Nucleus accumbens (tissue), 56 donors: ENCODE data around the gene RNF225.
"Not testable (repeated sequence)": the region's sequence is repeated elsewhere in the genome, so short reads cannot be mapped to it uniquely, and the experiment has no call there.

ENCODE experiments used
- DNase-seq, 56 donors: peaks; one replicate each; lab custom pipeline; 2025; lab: John Stamatoyannopoulos, UW

RNF225 gene

DNA sequence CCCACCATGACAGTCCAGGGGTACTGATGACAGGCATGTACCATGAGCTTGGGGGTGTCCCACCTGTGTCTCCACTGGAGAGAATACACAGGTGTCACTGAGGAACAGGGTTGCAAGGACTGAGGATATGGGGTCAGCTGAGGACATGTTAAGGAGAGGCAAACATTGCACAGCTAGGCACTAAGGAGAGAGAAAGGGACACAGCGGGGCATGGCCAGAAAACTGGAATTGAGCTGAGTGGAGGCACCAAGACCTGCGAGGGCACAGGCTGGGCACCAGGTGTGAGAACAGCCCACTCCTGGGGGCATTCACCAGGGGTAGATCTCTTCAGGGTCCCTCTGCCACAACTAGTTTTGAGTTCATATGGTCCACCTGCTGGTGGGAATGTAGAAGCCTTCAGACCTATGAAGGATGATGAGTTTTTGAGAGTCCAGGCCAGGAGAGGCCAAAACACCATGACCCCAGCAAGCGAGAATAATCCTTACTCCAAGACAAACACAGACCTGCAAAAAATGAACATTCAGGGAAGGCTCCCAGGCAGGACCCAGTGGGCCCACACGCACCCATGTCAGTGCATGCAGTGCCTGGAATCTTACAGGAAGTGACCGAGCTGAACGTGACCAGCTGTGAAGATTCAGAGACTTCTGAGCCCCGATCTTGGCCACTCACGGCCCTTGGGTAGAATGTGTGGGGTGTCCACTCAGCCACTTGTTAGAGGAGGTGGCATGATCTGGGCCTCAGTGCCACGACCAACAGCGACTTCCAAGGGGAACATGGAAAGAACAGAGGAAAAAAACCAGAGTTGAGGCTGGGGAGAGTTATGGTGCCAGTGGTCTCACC is 11.6 kb downstream of the RNF225 start:
- no peak for DNase-seq

DNA sequence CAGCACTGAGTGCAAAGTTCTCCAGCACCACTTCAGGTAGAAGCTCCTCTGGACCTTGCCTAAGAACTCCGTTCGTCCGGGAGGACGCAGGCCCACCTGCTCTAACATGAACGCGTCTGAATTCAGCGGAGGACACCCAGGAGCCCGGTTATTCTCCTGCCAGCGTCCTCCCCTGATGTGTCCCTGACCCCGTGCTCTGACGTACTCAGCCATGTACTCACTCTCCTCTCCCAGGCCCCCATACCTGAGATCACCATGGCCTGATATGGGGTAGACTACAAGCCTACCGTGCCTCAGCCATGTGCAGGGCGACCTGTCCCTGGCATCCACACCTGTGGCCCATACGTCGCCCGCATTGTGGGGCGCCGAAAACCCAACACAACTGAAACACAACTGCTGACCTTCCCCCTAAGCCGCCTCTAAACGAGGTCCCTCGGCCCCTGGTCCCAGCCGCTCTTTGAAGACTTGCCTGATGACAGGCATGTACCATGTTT is 12.2 kb downstream of the RNF225 start:
- DNase-seq, result peak in 1 of 56 donors; percentile 47

DNA sequence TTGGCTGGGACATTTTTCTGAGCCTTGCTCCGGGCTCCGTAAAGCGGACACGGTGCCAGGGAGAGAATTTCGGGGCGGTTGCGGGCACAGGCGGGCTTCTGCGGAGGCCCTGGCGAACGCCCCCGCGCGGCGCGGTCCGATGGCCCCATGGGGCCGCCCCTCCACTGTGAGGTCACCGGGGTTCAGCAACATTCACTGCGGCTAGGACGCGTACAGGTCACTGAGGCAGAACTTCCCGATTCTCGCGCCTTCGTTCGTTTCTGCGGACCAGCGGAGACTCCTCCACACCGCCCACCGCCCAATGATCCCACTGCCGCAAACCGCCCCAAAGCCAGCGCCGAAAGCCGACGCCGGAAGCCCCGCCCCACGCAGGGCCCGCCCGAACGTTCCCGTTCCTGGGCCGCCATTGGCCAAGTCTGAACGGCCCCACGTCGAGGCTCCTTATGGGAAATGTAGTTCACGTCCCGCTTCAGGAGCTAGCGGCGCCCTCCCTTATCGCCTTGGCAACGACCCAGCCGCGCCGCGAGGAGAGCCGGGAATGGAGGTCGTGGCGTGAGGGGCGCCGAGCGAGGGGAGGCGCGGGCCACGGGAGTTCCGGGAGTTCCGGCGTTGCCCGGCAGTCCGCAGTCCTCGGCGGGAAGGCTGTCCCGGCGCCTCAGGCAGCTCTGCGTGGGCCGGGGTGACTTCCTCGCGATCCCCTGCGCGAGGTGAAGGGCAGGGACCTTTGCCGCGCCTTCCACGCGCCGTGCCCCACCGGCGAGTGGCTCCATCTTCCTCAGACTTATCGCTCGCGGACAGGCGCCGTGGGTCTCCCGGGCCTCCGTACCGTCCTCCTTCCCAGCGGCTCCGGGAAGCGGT is 12.9 kb downstream of the RNF225 start, which contains the start of gene ZNF584:
Gene ZNF584, plus strand, starts transcription at position 498 of the 858 bp plus-strand sequence. CDS start 499 bp downstream, outside the sequence.
- peak; percentile 49 to 98 (median 93) for DNase-seq

DNA sequence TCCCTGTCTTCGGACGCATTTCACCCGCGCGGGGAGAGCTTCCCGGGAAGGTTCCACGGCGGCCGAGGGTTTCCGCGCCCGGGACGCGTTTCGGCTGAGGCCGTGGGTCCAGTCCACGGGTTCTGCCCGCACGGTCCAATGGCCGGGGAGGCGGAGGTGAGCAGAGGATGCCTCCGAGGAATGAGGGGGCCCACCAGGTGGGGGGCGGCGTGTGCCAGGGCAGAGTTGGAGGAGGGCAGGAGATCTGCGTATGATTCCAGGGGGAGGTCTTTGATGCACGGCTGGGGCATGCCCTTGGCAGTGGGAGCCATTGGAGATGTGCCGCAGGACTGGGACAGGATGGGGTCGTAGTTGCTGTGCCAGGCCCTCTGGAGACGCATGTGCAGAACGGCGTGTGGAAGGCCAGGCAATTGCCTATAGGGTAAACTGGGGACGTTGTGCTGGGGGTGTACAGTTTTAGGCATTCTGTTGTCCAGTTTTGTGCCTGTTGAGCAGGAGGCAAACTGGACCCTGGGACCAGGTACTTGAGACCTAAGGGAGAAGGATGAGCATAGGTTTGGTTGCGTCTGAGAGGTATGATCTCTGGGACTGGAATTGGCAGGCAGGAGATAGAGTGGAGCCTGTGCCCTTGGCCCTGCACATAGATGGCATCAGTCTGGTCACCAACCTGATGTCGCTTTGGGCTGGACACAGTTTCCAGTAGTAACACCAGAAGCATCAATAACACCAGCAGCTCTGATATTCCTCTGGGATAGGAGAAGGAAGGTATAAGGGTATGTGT is 13.7 kb downstream of the RNF225 start:
- peak in 9 of 56 donors; percentile 6 to 44 (median 32) for DNase-seq

DNA sequence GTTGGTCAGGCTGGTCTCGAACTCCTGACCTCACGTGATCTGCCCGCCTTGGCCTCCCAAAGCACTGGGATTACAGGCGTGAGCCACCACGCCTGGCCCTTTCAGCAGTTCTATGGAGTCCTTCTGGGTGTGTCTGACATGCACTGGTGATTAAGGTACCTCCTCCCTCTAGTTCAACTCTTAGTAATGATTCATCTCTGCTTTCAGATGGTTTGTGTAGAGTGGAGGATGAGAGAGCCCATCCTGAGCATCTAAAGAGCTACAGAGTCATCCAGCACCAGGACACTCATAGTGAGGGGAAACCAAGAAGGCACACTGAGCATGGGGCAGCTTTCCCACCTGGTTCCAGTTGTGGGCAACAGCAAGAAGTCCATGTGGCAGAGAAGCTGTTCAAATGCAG is 21.1 kb downstream of the RNF225 start:
- no peak for DNase-seq

DNA sequence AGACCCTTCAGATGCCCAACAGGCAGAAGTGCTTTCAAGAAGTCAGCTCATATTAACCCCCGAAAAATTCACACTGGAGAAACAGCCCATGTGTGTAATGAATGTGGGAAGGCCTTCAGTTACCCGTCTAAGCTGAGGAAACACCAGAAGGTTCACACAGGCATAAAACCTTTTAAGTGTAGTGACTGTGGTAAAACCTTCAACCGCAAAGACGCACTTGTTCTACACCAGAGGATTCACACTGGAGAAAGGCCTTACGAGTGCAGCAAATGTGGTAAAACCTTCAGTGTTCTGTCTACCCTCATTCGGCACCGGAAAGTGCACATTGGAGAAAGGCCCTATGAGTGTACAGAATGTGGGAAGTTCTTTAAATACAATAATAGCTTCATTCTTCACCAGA is 21.6 kb downstream of the RNF225 start:
- no peak for DNase-seq

DNA sequence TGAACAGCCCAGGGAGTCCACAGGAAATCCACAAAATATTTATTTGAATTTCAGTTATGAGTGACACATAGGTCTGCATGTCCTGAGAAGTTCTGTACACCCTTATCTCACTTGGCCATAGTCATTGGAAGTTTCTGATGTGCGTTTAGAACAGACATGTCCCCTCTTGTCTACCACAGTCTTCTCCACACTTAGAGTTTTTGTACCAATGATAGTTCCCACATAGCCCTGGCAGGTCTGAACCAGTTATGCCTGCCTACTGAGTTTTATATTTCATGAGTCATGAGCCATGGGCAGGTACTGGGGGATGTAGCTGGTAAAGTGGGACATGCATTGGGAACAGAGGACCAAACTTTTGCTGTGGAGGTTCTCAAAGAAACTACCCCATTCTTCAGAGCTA is 33.2 kb downstream of the RNF225 start:
- no peak for DNase-seq

DNA sequence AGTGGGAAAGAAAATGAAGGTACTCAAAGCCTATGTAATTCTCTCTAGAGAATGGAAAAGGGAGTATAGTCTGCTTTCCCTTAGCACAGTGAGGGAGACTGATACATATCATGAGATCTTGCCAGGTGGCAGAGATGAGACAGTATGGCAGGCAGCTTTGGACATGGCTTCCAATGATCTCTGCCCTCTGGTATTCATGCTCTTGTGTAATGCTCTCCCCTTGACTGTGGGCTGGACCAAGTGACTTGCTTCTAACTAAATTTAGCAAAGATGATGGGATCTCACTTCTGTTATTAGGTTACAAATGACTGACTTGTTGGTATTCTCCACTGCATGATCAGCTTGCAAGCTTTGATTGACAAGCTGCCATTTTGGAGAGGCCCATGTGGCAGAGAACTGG is 34.3 kb downstream of the RNF225 start:
- DNase-seq, result no peak

DNA sequence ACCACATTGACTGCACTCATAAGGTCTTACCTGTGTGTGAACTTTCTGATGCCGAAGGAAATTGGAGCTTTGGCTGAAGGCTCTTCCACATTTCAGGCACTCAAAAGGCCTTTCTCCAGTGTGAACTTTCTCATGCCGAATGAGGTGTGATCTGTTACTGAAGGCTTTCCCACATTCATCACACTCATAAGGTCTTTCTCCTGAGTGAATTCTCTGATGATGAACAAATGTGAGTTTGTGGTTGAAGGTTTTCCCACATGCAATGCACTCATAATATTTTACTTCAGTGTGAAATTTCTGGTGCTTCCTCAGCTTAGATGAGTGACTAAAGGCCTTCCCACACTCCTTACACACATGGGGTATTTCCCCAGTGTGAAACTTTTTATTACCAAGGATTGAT is 38.8 kb downstream of the RNF225 start:
- DNase-seq, result no peak

DNA sequence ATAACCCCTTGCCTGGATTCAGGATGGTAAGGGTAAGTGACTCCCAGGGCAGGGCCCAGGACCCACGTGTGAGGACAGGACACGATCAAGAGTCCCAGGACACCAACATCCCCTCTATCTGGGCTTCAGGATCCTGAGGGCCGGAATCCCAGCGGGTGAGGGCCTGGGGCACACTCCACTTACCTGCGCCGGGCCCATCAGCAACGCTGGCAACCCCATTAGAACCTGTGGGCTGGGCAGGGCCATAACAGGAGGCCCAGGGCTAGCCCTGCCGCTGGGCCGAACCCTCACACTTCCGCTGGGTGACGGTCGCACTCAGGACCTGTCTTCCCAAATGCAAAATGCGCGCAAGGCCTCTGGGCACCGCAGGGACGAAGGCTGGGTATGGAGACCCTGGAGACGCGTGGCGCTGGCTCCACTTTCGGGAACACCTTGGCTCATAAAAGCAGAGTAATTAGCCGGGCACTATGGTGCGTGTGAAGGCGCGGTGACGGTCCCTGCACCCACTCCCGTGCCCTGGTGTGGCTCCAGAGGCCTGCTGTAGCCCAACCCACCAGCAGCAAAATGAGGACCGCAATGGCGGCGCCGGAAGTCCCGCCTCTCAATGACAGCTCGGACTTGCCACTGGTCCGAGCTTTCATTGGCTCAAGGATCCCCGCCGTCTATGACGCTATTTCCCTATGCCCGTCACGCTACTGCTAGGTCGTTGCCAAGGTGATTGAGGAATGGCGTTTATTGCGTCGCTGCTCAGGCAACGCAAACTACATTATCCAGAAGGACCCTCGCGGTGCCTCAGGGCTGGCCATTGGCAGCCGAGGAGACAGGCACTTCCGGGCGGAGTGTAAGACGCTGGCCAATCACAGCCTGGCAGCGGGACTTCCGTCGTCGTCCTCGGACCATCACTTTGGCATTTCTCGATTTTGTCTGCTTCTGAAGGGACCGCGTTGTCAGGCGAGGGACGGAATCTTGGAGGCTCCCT is 44.4 kb downstream of the RNF225 start, which contains the start of gene ZNF132:
Gene ZNF132, minus strand, starts transcription at position 578 of the 979 bp plus-strand sequence. Its CDS starts 332 bp downstream, at position 246.
- DNase-seq, result peak; percentile 61 to 100 (median 99)

DNA sequence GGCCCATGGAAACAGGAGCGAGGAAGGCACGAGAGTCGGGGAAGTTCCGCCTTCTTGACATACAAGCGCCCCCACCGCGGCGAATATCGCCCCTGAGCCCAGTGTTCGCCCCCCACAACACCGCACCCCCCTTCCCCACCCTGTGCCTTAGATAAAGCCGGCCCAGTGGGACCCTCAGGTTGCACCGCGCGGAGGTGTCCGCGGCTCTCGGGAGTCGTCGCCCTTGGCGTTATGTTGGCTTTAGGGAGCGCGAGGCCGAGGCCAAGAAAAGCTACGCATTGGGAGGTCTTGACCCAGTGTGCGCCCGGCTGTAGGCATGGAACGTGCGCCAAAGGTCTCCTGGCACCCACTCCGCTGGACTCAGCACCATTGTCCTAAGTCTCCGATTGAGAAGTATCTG is 45.1 kb downstream of the RNF225 start:
- DNase-seq, result peak in 7 of 56 donors; percentile 25 to 47 (median 32)

DNA sequence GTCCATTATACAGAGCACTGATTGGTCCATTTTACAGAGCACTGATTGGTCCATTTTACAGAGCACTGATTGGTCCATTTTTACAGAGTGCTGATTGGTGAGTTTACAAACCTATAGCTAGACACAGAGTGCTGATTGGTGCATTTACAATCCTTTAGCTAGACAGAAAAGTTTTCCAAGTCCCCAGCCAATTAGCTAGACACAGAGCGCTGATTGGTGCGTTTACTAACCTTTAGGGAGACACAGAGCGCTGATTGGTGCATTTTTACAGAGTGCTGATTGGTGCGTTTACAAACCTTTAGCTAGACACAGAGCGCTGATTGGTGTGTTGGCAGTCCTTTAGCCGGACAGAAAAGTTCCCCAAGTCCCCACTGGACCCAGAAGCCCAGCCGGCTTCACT is 47.5 kb downstream of the RNF225 start:
- DNase-seq, result not testable (repeated sequence)
